Measurements from ENCODE around the gene ZNF592. TPM values are rescaled to one million over a fixed set of nuclear protein-coding genes. Genes with fewer than 3 reads are reported as not detected.
A peak's percentile ranks its signal among the peaks of the same experiment; 100 is the strongest.

ZNF592 gene
- total and polyA plus RNA-seq, 8 donors: 3.8 to 36.8 (median 9.8) TPM

- Histone ChIP-seq H3K27me3 (no peaks in the 10 kb centered on the region), H3K36me3 (peaks cover 0 to 3% (median 0%) of the 10 kb centered on the region in 4 donors), H3K4me3 (no peak overlapping the region), H3K27ac (peak overlapping the region in 1 of 5 donors; percentile 58), H3K9me3 (no peaks in the 10 kb centered on the region), H3K4me1 (peaks cover 21 to 75% (median 51%) of the 10 kb centered on the region in 4 donors)
- DNase-seq: no peak
- whole genome bisulfite sequencing, 5 donors: 91 to 100% (median 96%) methylated on average over 1 of the region's 1 CpG
- intact Hi-C loops (cut with DNase I; ENCODE audit: low total_unique reads): no loop called here
- TF ChIP-seq POLR2A (IDR thresholded peaks at IDR 0.05) (no peak), CTCF (IDR thresholded peaks at IDR 0.05) (no peak), EP300 (IDR thresholded peaks at IDR 0.05) (no peak), POLR2AphosphoS5 (IDR thresholded peaks at IDR 0.05) (no peak)
These were observed 88.5 kb downstream of the ZNF592 start for GRCh38 chr15:84836844-84837243.

- WGBS, 5 donors: 97 to 99% (median 98%) methylated on average over 10 to 23 of the region's 23 CpGs
- peak overlapping the region; percentile 82 to 96 (median 92) for H3K27ac ChIP-seq
- intact Hi-C loops (cut with DNase I; ENCODE audit: low total_unique reads): no loop called here
These were observed 91.3 kb downstream of the ZNF592 start for GRCh38 chr15:84839714-84840113.

GRCh38 chr15:84840255-84840654 is 91.9 kb downstream of the ZNF592 start:
- TF ChIP-seq EP300 (IDR thresholded peaks at IDR 0.05) (no peak), POLR2AphosphoS5 (IDR thresholded peaks at IDR 0.05) (no peak), POLR2A (IDR thresholded peaks at IDR 0.05) (no peak), CTCF (IDR thresholded peaks at IDR 0.05) (no peak)
- no peaks in the 10 kb centered on the region for H3K27me3 ChIP-seq
- H3K9me3 ChIP-seq: no peaks in the 10 kb centered on the region
- peak in 1 of 2 donors; percentile 56 for DNase-seq
- H3K4me3 ChIP-seq: no peak overlapping the region
- peaks cover 22 to 74% (median 42%) of the 10 kb centered on the region in 4 donors for H3K4me1 ChIP-seq
- 80 to 95% (median 84%) methylated on average over 5 to 10 of the region's 10 CpGs for WGBS, 5 donors
- intact Hi-C loops (cut with DNase I; ENCODE audit: low total_unique reads): no loop called here
- peaks cover 0 to 3% (median 0%) of the 10 kb centered on the region in 4 donors for H3K36me3 ChIP-seq
- H3K27ac ChIP-seq: peak overlapping the region; percentile 82 to 96 (median 92)

More at GRCh38 chr15:84839714-84840113, 91.3 kb downstream of the ZNF592 start:
- DNase-seq: no peak
- TF ChIP-seq EP300 (IDR thresholded peaks at IDR 0.05) (no peak), POLR2A (IDR thresholded peaks at IDR 0.05) (no peak), POLR2AphosphoS5 (IDR thresholded peaks at IDR 0.05) (no peak), CTCF (IDR thresholded peaks at IDR 0.05) (no peak)
- Histone ChIP-seq H3K27me3 (no peaks in the 10 kb centered on the region), H3K4me1 (peaks cover 20 to 74% (median 39%) of the 10 kb centered on the region in 4 donors), H3K9me3 (no peaks in the 10 kb centered on the region), H3K4me3 (no peak overlapping the region), H3K36me3 (peaks cover 0 to 3% (median 0%) of the 10 kb centered on the region in 4 donors)

GRCh38 chr15:84840741-84841429 is 92.5 kb downstream of the ZNF592 start:
- WGBS, 5 donors: 35 to 73% (median 37%) methylated on average over 10 to 12 of the region's 12 CpGs
- peaks cover 25 to 74% (median 46%) of the 10 kb centered on the region in 4 donors for H3K4me1 ChIP-seq
- no peak overlapping the region for H3K4me3 ChIP-seq
- intact Hi-C loops (cut with DNase I; ENCODE audit: low total_unique reads): no loop called here
- peak; percentile 83 to 92 for DNase-seq
- H3K9me3 ChIP-seq: no peaks in the 10 kb centered on the region
- H3K36me3 ChIP-seq: peaks cover 0 to 3% (median 0%) of the 10 kb centered on the region in 4 donors
- H3K27ac ChIP-seq: peak overlapping the region; percentile 82 to 96 (median 92)
- no peaks in the 10 kb centered on the region for H3K27me3 ChIP-seq
- TF ChIP-seq POLR2A (IDR thresholded peaks at IDR 0.05) (no peak), POLR2AphosphoS5 (IDR thresholded peaks at IDR 0.05) (peak; percentile 71 to 82 (median 75)), CTCF (IDR thresholded peaks at IDR 0.05) (no peak), EP300 (IDR thresholded peaks at IDR 0.05) (peak; percentile 95)
